ENCODE measurements around the gene ANKRD18A. TPM values are rescaled to one million over a fixed set of nuclear protein-coding genes. Genes with fewer than 3 reads are reported as not detected.

The ANKRD18A gene
- total RNA-seq, 6 donors from 2014 or later = 0.67 to 14.4 (median 1.8) TPM

DNA sequence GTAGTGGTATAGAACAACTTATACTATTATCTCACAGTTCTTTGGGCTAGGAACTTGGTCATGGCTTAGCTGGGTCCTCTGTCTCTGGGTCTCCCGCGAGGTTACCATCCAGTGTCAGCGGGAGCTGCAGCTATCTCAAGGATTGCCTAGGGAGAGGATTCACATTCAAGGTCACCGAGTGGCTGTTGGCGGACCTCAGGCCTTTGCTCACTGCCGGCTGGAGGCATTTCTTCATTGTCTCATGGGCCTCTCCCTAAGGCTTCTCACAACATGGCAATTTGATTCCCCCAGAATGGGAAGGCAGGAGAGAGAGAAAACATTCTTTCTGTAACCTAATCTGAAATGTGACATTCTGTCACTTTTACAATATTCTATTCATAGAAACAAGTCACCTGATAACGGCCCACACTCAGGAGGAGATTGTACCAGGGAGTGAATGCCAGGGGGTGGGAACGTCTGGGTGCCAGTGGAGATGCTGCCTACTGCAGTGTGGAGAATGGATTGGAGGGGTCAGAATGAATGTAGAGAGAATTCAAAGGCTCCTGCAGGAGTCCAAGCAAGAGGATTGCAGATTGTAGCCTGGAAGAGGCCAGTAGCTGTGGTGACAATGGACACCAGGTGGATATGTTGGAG, 29.5 kb upstream of the ANKRD18A start:
- Histone ChIP-seq H3K27ac (no peak overlapping the region), H3K9me3 (no peaks in the 10 kb centered on the region), H3K27me3 (no peaks in the 10 kb centered on the region), H3K36me3 (no peaks in the 10 kb centered on the region), H3K4me3 (no peak overlapping the region), H3K4me1 (no peaks in the 10 kb centered on the region)
- ATAC-seq (ENCODE audit: low FRiP score in 2 of 2) = no peak
- TF ChIP-seq EP300 (IDR thresholded peaks at IDR 0.05) (no peak), CTCF (IDR thresholded peaks at IDR 0.05) (no peak), POLR2AphosphoS5 (IDR thresholded peaks at IDR 0.05) (no peak), POLR2A (IDR thresholded peaks at IDR 0.05) (no peak)
- 85 to 94% methylated on average over 8 of the region's 8 CpGs for WGBS, 2 donors
- no peak for DNase-seq

DNA sequence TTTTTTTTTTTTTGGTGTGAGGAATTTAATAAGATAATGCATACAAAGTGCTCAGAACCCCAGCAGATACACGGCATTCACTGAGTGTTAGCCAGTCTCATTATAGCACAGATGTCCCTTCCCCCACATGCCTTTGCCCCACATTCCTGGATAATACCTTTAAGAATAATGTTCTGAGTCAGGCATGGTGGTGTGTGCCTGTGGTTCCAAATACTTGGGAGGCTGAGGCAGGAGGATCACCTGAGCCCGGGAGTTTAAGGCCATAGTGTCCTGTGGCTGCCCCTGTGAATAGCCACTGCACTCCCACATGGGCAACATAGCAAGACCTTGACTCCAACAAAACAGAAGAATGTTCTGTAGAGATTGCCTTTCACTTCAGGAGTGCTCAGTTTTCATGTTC, 24.2 kb upstream of the ANKRD18A start:
- Histone ChIP-seq H3K4me3 (no peak overlapping the region), H3K36me3 (no peaks in the 10 kb centered on the region), H3K27ac (no peak overlapping the region), H3K27me3 (no peaks in the 10 kb centered on the region), H3K4me1 (no peaks in the 10 kb centered on the region), H3K9me3 (no peaks in the 10 kb centered on the region)
- DNase-seq (no peak), ATAC-seq (ENCODE audit: low FRiP score in 2 of 2) (no peak)
- WGBS, 2 donors = 27 to 50% methylated on average over 2 of the region's 2 CpGs
- TF ChIP-seq POLR2AphosphoS5 (IDR thresholded peaks at IDR 0.05) (no peak), EP300 (IDR thresholded peaks at IDR 0.05) (no peak), CTCF (IDR thresholded peaks at IDR 0.05) (no peak), POLR2A (IDR thresholded peaks at IDR 0.05) (no peak)

DNA sequence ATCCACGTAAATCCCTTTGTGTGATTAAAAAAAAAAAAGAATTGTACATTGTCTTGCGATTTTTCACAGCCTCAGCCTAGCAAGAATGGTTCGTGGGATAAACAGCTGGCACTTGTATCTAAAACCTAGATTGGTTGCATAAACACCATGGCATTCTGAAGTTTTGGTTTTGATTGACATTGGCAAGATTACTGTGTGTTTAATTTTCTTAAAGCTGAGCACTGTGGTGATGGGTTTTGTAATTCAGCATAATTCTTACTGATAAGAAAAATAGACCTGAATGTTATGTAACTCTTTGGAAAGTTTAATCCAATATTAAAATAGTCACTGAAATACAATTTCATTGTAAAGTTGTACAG, 23.4 kb upstream of the ANKRD18A start:
- H3K27me3 ChIP-seq = no peaks in the 10 kb centered on the region
- 67 to 76% methylated on average over 3 of the region's 3 CpGs for WGBS, 2 donors
- no peak for ATAC-seq (ENCODE audit: low FRiP score in 2 of 2)
- H3K4me3 ChIP-seq = no peak overlapping the region
- H3K4me1 ChIP-seq = no peaks in the 10 kb centered on the region
- TF ChIP-seq CTCF (IDR thresholded peaks at IDR 0.05) (no peak), POLR2AphosphoS5 (IDR thresholded peaks at IDR 0.05) (no peak), POLR2A (IDR thresholded peaks at IDR 0.05) (no peak), EP300 (IDR thresholded peaks at IDR 0.05) (no peak)
- no peaks in the 10 kb centered on the region for H3K36me3 ChIP-seq
- no peaks in the 10 kb centered on the region for H3K9me3 ChIP-seq
- H3K27ac ChIP-seq = no peak overlapping the region
- DNase-seq = no peak

DNA sequence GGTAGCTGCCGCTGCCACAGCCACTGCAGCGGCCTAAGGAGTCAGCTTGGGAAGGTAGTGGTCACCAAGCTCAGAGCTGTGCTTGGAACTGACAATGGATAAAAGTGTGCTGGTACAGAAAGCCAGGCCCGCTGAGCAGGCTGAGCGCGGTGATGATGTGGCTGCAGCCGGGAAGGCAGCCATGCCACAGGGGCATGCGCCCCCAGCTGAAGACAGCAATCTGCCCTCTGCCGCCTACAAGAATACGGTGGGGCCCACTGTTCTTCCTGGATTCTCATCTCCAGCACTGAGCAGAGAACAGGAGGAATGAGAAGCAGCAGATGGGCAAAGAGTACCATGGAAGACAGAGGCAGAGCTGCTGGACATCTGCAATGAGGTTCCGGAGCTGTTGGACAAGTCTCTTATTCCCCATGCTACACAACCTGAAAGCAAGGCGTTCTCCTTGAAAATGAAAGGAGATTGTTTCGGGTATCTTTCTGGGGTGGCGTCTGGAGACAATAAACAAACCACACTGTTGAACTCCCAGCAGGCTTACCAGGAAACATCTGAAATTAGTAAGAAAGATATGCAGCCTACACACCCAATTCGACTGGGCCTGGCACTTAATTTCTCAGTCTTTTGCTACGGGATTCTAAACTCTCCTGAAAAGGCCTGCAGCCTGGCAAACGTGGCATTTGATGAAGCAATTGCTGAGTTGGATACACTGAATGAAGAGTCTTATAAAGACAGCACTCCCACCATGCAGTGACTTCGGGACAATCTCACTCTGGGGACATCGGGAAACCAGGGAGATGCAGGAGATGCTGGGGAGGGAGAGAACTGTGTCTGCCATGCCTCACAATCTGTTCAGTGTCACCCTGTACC, 22.8 kb upstream of the ANKRD18A start:
- H3K36me3 ChIP-seq = no peaks in the 10 kb centered on the region
- H3K27ac ChIP-seq = no peak overlapping the region
- no peaks in the 10 kb centered on the region for H3K27me3 ChIP-seq
- no peak for TF ChIP-seq EP300 (IDR thresholded peaks at IDR 0.05)
- TF ChIP-seq CTCF (IDR thresholded peaks at IDR 0.05) = no peak
- TF ChIP-seq POLR2AphosphoS5 (IDR thresholded peaks at IDR 0.05) = no peak
- TF ChIP-seq POLR2A (IDR thresholded peaks at IDR 0.05) = no peak
- 83 to 84% methylated on average over 13 to 18 of the region's 18 CpGs for WGBS, 2 donors
- H3K4me1 ChIP-seq = no peaks in the 10 kb centered on the region
- no peak overlapping the region for H3K4me3 ChIP-seq
- no peaks in the 10 kb centered on the region for H3K9me3 ChIP-seq
- DNase-seq (peak in 1 of 2 donors; percentile 41), ATAC-seq (ENCODE audit: low FRiP score in 2 of 2) (no peak)
